GM18507 (cell line): ENCODE measurements around the gene STX2.
A peak's percentile ranks its signal among the peaks of the same experiment; 100 is the strongest.
"Not testable (repeated sequence)": the region's sequence is repeated elsewhere in the genome, so short reads cannot be mapped to it uniquely, and the experiment has no call there.

Experiments
- DNase-seq: peaks from one replicate; pipeline ENCODE4 v3.0.0; 2011; ENCODE audit warnings: low read depth; ENCODE audit not compliant: insufficient read length; ENCODE audit errors: extremely low spot score
- FAIRE-seq: peaks from 2 replicates; lab custom pipeline; 2011; peaks lifted over from hg19 to GRCh38; lab: Jason Lieb, UNC

The STX2 gene

GRCh38 chr12:130871286-130872178, 32.5 kb upstream of the STX2 start, which contains the start of gene RAN:
Gene RAN (plus strand): TSS chr12:130872066. CDS start chr12:130872594, 528 bp downstream.
- peak; percentile 97 for DNase-seq
- FAIRE-seq = peak; percentile 90

DNA sequence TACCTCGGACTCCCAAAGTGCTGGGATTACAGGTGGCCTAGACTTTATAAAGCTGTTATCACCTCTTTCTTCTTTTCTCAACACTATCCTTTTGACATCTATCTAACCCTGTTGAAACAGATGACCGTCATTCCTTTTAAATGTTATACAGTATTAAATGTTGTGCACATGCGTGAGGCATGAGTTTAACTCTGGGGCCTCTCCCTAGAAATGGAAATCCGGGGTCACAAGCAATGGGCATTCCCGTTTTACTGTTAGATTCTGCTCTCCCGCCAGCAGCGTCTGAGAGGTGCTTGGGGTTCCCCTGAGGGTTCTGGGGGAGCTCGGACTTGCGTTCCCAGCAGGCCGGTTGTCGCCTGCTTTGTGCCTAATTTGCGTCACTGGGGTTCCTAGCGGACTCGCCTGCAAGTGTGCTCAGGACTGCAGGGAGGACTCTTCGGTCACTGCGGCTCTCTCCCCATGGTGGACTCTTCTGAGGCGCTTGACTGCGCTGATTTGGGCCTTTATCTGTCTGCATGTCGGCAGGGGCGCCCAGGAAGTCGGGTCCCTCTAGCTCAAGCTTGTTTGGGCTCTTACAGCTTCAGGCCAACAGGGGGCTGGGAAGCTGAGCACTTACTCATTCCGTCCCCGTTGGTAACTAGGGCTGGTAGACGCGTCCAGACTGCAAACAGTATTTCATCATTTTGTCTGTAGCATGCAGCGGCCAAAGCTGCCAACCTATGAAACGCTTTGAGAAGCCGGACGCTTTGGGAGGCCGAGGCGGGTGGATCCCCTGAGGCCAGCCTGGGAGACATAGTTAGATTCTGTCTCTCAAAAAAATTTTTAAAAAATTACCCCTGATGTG, 31.6 kb upstream of the STX2 start:
- peak; percentile 80 for FAIRE-seq

DNA sequence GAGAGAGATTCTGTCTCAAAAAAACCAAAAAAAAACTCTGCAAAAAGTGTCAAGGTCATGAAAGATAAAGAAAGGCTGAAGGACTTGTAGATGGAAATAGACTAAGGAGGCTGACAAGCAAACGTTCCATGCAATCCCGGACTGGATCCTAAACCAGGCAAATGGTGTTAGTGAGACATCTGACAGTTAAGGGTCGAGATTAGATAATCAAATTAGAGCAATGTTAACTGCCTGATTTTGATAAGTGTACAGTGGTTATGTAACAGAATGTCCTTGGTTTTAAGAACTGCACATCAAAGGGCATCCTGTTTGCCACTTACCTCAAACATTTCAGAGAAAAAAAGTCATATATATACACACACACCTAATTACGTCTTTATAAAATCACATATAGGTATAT, 29.4 kb upstream of the STX2 start:
- no peak for FAIRE-seq
- DNase-seq = no peak

More for the DNA sequence above, 31.6 kb upstream of the STX2 start:
- peak; percentile 66 for DNase-seq

- no peak for FAIRE-seq
- no peak for DNase-seq
Measured at GRCh38 chr12:130863298-130863697, 24.2 kb upstream of the STX2 start.

GRCh38 chr12:130862771-130863170, 23.7 kb upstream of the STX2 start:
- FAIRE-seq, DNase-seq: not testable (repeated sequence)

- FAIRE-seq (no peak), DNase-seq (no peak)
Measured at GRCh38 chr12:130862161-130862560, 23.1 kb upstream of the STX2 start.

DNA sequence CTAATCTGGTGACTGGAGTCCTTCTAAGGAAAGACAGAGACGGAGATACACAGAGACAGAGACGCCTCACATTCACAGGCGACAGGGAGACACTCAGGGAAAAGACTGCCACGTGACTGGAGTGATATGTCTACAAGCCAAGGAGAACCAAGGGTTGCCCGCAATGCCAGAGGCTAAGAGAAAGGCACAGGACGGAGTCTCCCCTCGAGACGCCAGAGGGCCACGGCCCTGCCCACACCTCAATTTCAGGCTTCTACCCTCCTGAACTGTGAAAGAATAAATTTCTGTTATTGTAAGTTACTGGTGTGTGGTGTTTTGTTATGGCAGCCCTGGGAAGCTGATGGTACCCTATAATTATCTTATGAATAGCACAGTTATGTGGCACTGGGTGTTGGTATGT, 21.3 kb upstream of the STX2 start:
- no peak for DNase-seq
- no peak for FAIRE-seq

DNA sequence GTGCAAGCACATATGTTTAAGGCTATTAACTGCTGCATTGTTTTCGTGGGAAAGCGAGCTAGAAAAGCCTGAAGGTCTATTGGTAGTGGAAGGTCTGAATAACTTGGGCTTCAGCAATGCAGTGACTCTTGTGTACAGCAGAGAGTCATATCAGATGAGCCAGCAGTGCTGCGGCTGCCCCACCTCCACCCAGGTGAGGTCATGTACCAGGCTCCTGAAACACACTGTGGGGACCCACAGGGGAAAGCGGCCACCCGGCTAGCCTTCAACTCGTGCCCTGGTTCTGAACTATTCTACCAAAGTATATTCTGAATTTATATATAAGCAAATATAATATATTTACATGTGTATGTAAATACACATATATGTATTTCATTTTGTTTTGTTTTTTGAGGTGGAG, 20.1 kb upstream of the STX2 start:
- DNase-seq (no peak), FAIRE-seq (no peak)

- no peak for DNase-seq
- no peak for FAIRE-seq
Measured at GRCh38 chr12:130858084-130858483, 19.0 kb upstream of the STX2 start.

DNA sequence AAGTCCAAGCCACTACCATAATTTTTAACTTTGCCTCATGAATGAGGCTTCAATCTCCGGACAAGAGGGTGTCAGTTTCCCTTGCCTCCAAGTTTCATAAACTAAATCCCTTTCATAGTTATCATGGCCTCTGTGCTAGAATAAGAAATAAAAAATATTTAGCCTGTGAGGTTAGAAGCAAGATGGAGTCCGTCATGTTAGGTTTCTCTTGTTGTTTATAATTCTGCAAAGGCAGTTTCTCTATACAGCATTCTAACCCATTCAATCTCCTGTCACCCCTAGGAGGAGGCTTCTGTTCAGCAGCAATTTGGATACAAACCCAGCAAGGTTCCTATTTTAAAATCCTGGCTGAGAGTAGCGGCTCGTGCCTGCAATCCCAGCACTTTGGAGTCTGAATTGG, 17.0 kb upstream of the STX2 start:
- FAIRE-seq (no peak), DNase-seq (no peak)

- no peak for DNase-seq
- no peak for FAIRE-seq
Measured at GRCh38 chr12:130850418-130851021, 11.5 kb upstream of the STX2 start.

DNA sequence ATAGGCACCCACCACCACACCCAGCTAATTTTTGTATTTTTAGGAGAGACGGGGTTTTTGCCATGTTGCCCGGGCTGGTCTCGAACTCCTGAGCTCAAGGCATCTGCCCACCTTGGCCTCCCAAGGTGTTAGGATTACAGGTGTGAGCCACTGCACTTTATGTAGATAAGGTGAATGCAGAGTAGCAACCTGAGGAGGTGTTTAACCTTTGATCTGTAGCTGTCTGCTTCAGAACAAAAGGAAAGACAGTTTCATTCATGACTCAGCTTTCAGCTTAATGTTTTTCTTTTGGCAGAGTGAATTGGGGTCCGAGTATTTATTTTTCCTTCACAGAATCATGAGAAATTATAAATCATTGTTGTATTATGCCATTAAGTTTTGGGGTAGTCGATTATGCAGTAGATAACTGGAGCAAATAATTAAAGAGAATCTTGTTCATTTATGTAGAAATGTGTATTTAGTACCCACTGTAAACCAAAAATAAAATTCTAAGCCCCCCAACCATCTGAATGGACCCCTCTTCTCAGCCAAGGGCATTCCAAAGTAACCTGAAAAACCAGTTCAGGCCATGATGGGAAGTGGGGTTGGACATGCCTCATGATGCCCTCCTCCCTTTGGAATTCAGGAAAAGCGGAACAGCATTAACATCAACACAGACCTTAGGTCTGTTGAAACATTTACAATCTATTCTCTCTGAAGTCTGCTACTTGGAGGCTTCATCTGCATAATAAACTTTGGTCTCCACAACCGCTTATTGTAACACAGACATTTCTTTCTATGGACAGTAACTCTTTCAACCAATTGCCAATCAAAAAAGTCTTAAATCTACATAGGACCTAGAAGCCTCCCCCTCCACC, 10.7 kb upstream of the STX2 start:
- DNase-seq = no peak
- FAIRE-seq = no peak

- FAIRE-seq, DNase-seq: not testable (repeated sequence)
Measured at GRCh38 chr12:130848785-130849305, 9.8 kb upstream of the STX2 start.

GRCh38 chr12:130848105-130848504, 9.1 kb upstream of the STX2 start:
- DNase-seq, FAIRE-seq: not testable (repeated sequence)

DNA sequence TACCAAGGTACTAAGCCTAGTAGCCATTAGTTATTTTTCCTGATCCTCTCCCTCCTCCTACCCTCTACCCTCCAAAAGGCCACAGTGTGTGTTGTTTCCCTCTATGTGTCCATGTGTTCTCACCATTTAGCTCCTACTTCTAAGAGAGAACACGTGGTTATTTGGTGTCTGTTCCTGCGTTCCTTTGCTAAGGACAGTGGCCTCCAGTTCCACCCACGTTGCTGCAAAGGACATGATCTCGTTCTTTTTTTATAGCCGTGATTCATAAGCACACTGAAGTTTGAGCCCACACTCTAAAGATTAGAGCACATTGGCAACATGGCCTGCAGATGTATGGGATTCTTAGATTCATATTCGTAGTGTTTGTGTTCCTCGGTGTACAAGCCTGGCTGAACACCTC, 8.1 kb upstream of the STX2 start:
- no peak for DNase-seq

DNA sequence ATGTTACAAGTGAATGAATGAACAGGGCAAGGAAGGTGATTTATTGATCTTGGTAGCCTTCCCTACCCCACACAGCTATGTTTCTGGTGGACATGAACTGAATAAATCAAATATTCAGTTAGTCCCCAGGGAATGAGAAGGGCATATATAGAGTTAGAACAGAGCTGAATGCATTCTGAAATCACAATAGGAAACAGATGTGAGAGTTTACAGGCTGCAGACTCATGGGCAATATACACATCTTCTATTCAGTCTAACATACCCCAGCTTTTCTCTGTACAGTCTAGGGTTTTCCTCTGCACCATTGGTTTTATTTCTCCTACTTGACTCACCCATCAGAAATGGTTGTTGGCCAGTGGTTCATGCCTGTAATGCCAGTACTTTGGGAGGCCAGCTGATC, 7.3 kb upstream of the STX2 start:
- DNase-seq (no peak), FAIRE-seq (no peak)

More for the DNA sequence above, 8.1 kb upstream of the STX2 start:
- FAIRE-seq = no peak

DNA sequence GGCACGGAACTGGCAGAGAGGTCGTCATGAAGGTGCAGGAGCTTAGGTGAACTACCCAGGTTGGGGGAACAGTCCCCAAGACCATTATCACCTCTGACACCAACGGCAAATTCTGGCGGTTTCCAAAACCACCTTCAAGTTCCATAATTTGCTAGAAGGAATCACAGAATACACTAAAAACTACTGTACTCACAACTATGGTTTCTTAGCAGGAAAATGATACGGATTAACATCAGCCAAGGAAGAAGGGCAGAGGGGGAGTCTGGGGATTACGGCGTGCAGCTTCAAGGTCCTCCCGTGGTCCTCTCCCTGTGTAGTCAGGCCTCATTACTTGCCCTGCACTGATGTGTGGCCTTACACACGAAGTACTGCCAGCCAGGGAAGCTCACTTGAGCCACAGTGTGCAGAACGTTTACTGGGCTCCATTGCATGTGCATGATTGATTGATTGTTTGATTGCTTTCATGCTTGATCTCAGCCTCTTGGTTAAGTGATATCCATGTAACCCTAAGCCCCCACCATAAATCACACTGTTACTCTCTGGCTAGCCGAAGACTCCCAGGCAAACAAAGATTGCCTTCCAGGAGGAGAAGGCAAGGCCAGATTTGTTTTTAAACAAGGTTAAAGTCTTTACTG, 837 bp upstream of the STX2 start:
- no peak for DNase-seq
- FAIRE-seq = no peak

DNA sequence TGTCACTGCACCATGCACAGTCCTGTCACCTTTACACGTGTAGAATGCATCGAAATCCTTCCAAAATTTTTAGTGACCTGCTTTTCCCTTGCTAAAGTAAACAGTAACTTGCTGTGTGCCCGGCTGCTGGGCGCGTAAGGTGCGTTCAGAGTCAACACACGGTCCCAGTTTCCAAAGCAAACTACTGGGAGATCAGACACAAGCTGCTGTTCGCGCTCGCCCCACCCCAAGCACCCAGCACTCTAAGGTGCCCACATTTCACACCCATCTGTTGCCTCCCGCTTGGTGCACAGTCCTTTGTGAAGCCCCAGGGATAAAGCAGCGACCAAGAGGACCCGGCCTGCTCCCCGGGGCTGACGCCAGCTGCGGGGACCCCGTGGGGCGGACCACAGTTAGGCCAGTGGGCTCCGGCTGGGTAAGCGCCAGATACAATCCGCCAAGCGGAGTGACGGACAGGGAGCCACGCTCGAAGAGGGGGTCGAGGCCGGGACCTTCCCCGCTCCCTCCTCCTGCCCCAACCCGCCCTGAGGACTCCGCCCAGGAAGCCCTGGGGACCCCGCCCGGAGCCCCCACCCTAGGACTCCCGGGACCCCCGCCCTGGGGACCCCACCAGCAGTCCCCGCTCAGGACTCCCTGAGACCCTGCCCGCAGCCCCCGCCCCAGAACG, 633 bp downstream of the STX2 start:
- FAIRE-seq (no peak), DNase-seq (no peak)
